Measurements from ENCODE around the gene LTBP1.

LTBP1 gene

GRCh38 chr2:33448220-33448899 lies 501.6 kb downstream of the LTBP1 start:
- DNase-seq (ENCODE audit: extremely low read depth, insufficient read length) = no peak
- no peak overlapping the region for H3K4me3 ChIP-seq (replicated peaks; ENCODE audit: low read depth, low read length)
- no peaks in the 10 kb centered on the region for H3K36me3 ChIP-seq (ENCODE audit: control insufficient read depth, insufficient read depth, low read length)
- H3K27me3 ChIP-seq (replicated peaks; ENCODE audit: control insufficient read depth, insufficient read depth, low read length) = no peaks in the 10 kb centered on the region
- TF ChIP-seq CTCF (IDR thresholded peaks at IDR 0.05; ENCODE audit: insufficient read depth, low read length, poor library complexity, severe bottlenecking) = no peak

Measured in GM06990 (cell line).